ENCODE measurements around the gene TNFRSF12A.

The TNFRSF12A gene

GRCh38 chr16:3012828-3013420, 7.2 kb upstream of the TNFRSF12A start, which contains the start of gene CLDN9:
Gene CLDN9, plus strand, starts transcription at chr16:3012923. Its CDS starts 440 bp downstream, at chr16:3013363.
- DNase-seq, result no peak

DNA sequence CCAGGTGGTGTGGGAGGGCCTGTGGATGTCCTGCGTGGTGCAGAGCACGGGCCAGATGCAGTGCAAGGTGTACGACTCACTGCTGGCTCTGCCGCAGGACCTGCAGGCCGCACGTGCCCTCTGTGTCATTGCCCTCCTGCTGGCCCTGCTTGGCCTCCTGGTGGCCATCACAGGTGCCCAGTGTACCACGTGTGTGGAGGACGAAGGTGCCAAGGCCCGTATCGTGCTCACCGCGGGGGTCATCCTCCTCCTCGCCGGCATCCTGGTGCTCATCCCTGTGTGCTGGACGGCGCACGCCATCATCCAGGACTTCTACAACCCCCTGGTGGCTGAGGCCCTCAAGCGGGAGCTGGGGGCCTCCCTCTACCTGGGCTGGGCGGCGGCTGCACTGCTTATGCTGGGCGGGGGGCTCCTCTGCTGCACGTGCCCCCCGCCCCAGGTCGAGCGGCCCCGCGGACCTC, 6.6 kb upstream of the TNFRSF12A start:
- no peak for DNase-seq

- DNase-seq, result no peak
Measured at GRCh38 chr16:3013998-3014690, 6.0 kb upstream of the TNFRSF12A start.

- DNase-seq, result no peak
Measured at GRCh38 chr16:3014971-3015370, 5.2 kb upstream of the TNFRSF12A start.

- DNase-seq, result no peak
Measured at GRCh38 chr16:3015865-3016521, 4.2 kb upstream of the TNFRSF12A start.

DNA sequence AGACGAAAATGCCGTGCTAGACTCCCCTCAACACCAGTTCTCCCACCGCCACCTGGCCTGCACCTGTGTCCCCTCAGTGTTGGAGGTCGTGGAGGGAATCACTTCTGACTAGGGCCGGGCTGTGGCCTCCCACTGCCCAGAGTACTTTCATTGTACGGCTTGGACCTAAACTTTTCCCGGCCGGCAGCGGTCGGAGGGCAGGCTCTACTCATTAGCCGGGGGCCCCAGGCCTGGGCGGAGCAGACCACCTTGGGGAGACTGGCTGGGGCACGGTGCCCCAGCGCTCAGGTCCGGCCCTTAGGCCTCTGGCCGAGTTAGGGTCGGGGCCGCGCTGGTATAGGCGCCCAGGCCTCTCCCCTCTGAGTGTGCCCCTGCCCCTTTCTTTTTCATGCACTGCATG, 2.8 kb upstream of the TNFRSF12A start:
- DNase-seq, result no peak

GRCh38 chr16:3017794-3018506, 2.2 kb upstream of the TNFRSF12A start, which contains the start of gene CLDN6:
Gene CLDN6, minus strand, starts transcription at chr16:3018183. Its CDS starts 2,162 bp downstream, at chr16:3016021.
- DNase-seq, result no peak

GRCh38 chr16:3019594-3020246, 448 bp upstream of the TNFRSF12A start:
- no peak for DNase-seq

GRCh38 chr16:3020604-3021448, 658 bp downstream of the TNFRSF12A start:
- no peak for DNase-seq

GRCh38 chr16:3021449-3022207, 1.5 kb downstream of the TNFRSF12A start:
- DNase-seq, result peak; percentile 62 to 68

DNA sequence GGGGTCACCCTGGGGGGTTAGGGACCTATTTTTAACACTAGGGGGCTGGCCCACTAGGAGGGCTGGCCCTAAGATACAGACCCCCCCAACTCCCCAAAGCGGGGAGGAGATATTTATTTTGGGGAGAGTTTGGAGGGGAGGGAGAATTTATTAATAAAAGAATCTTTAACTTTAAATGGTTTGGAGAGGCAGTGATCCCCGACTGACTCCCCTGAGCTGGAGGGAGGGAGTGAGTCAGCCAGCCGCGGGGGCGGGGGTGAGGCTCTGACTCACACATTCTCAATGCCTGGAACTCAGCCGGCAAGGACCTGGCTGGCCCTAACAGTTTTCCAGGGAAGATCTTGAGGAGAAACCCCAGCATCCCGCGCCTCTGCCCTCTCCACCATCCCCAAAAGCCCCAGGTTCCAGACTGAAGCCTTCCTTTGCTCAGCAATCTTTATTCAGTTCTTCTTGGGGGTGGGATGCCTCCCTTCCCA, 2.1 kb downstream of the TNFRSF12A start:
- peak; percentile 83 to 91 for DNase-seq

DNA sequence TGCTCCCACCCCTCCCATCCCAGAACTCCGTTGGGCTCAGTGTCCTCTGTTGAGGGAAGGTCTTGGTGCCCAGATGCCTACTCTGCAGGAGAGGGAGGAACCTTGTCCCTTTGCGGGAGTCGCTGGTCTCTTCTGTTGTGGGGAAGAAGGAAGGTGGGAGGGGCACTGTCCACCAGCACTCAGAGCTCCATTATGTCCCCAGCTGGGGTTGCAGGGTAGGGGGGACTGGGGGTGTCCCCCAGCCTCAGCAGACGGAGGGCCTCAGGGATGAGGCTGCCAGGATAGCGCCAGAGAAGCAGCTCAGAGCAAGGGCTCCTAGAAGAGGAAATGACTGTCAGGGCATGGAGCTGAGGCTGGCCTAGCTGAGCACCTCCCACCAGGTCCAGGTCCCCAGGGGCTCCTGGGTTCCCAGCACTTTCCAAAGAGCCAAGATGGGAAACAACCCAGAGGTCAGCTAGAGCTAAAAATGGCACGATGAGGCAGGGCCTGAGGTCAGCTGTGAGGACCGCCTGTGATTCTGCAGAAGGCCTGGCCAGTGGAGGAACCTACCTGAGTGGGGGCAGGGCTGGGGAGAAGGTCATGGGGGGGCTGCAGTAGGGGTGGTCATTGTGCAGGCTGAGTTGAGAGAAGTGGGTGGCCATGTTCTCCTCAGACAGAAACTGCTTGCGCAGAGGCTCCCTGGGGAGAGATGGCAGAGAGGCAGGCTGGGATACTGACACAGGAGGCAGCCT, 2.7 kb downstream of the TNFRSF12A start:
- no peak for DNase-seq

GRCh38 chr16:3023415-3023668, 3.2 kb downstream of the TNFRSF12A start:
- no peak for DNase-seq

DNA sequence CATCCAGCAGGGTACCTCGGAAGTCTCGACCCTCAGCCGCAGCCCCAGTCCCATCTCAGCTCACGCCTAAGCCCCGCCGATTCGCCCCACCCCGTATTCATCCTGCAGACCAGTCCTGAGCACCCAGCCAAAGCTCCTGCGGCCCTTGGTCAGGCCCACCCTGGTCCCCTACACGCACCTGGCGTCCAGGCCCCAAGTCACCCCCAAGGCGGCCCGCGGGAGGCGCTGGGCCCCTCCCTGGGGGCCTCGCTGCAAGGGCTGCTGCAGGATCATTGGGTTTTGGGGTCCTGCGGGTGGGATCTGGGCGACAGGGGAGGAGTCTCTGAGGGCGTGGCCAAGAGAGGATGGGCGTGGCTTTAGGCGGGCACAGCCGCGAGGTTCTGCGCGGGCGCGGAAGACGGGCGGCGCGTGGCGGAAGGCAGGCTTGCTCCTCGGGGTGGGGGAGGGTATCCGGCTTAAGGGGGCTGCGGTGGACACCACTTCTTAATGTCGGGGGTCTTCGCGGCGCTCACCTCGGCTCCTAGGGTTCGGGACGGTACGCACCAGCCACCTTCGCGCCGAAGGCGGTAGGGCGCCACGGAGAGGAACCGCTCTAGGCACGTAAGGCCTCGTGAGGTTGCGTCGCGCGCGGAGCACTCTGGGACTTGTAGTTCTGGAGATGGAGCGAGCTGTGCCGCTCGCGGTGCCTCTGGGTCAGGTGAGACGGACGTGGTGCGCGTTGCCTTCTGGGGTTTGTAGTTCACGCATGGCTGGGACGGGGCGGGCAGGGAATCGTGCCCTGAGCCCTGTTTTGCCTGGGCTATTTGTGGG, 3.7 kb downstream of the TNFRSF12A start, which contains the start of the genes HCFC1R1 and THOC6:
Gene HCFC1R1, minus strand, starts transcription at position 274 of the 810 bp plus-strand sequence. Its CDS starts 1 bp downstream, at position 273.
Gene THOC6, plus strand, starts transcription at position 367 of the 810 bp plus-strand sequence. Its CDS starts 292 bp downstream, at position 659.
- peak; percentile 97 for DNase-seq

DNA sequence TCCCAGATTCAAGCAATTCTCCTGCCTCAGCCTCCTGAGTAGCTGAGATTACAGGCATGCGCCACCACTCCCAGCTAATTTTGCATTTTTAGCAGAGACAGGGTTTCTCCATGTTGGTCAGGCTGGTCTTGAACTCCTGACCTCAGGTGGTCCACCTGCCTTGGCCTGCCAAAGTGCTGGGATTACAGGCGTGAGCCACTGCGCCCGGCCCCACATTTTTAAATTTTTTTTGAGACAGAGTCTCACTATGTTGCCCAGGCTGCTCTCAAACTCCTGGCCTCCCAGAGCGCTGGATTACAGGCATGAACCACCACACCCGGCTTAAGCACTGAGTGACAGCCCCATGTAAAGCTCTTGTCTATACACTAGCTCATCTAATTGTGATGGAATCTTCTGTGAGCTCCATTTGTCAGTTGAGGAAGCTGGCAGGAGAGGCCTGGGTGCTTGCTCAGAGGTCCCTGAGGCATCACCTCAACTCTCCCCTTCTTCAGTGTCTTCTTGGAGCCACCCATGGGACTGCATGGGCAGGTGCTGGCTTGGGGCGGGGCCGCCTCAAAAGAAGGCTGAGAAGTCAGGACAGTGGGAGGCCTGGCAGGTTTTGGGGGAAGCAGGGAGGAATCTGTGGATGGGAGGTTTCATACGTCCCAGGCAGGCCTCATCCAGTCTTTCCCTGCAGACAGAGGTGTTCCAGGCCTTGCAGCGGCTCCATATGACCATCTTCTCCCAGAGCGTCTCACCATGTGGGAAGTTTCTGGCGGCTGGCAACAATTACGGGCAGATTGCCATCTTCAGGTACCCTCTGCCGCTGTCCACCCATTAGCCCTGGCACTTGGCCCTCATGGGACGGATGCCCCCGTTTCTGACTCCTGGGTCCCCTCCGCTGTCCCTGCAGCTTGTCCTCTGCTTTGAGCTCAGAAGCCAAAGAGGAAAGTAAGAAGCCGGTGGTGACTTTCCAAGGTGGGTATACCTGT, 5.1 kb downstream of the TNFRSF12A start:
- no peak for DNase-seq

- DNase-seq, result no peak
Measured at GRCh38 chr16:3026003-3026378, 5.8 kb downstream of the TNFRSF12A start.

DNA sequence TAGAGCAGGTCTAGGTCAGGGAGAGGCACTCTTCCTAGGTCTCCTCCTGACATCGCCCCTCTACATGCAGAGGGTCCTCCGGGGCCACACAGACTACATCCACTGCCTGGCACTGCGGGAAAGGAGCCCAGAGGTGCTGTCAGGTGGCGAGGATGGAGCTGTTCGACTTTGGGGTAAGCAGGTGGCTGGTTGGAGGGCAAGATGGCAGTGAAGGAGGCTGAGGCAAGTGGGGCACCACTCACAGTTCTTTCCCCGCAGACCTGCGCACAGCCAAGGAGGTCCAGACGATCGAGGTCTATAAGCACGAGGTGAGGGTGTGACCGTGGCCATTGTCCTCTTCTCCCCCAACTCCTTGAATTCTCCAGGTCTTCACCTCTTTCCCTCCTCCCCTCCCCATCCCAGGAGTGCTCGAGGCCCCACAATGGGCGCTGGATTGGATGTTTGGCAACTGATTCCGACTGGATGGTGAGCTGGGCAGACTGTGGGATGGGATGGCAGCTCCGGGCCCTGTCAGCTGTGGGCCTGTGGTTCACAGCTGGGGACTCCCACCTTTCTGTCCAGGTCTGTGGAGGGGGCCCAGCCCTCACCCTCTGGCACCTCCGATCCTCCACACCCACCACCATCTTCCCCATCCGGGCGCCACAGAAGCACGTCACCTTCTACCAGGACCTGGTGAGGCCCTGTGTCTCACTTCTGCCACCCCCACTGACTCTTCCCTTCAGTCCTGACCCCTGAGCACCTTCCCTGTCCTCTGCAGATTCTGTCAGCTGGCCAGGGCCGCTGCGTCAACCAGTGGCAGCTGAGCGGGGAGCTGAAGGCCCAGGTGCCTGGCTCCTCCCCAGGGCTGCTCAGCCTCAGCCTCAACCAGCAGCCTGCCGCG, 6.7 kb downstream of the TNFRSF12A start:
- DNase-seq, result no peak
